GM21528 (cell line): Measurements from ENCODE around the gene CNPY1.

ENCODE experiments used
- ATAC-seq: cut with Tn5 transposase; IDR thresholded peaks from one replicate; pipeline ENCODE4 v1.9.1; 2021; ENCODE audit warnings: mild to moderate bottlenecking, moderate library complexity; ENCODE audit not compliant: unreplicated experiment, low FRiP score

CNPY1 gene

GRCh38 chr7:155458878-155459699, 87.3 kb downstream of the CNPY1 start:
- ATAC-seq: no peak

- no peak for ATAC-seq
Measured at GRCh38 chr7:155458111-155458877, 88.1 kb downstream of the CNPY1 start, which contains the start of gene EN2. Gene EN2, plus strand, starts transcription at chr7:155458129. Its CDS starts 249 bp downstream, at chr7:155458378.

GRCh38 chr7:155457544-155458110, 88.7 kb downstream of the CNPY1 start:
- no peak for ATAC-seq

GRCh38 chr7:155456738-155457543, 89.4 kb downstream of the CNPY1 start:
- ATAC-seq: no peak

GRCh38 chr7:155455776-155456737, 90.3 kb downstream of the CNPY1 start:
- ATAC-seq: no peak

- ATAC-seq: no peak
Measured at GRCh38 chr7:155455132-155455693, 91.1 kb downstream of the CNPY1 start.

GRCh38 chr7:155454183-155455112, 91.9 kb downstream of the CNPY1 start:
- no peak for ATAC-seq

- no peak for ATAC-seq
Measured at GRCh38 chr7:155453296-155454182, 92.8 kb downstream of the CNPY1 start.

GRCh38 chr7:155452505-155453295, 93.7 kb downstream of the CNPY1 start:
- ATAC-seq: no peak

- ATAC-seq: no peak
Measured at GRCh38 chr7:155451840-155452239, 94.5 kb downstream of the CNPY1 start.
